HG03565 (cell line): ENCODE results near the gene IFNE.

Source experiments
- ATAC-seq: cut with Tn5 transposase; IDR thresholded peaks from one replicate; pipeline ENCODE4 v1.9.1; 2021; ENCODE audit warnings: mild to moderate bottlenecking, moderate library complexity; ENCODE audit not compliant: unreplicated experiment

Gene IFNE, protein sequence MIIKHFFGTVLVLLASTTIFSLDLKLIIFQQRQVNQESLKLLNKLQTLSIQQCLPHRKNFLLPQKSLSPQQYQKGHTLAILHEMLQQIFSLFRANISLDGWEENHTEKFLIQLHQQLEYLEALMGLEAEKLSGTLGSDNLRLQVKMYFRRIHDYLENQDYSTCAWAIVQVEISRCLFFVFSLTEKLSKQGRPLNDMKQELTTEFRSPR

DNA sequence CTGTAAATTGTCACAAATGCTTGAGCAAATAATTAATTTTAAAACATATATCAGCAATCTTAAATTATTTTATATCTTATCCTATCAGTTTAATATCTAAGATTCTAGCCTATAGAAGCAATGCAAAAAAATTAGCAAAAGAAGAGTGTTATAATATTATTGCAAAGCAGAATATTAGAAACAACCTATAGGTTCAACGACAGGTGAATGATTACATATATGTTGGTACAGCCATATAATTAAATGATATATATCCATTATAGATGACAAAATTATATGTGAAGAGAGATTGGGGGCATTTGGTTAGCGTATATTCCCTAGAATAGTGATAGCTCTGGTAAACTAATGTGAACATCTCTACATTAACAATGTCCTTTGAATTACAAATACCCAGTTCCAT is at the start of gene IFNE:
IFNE (minus strand) TSS at position 101 of the 400 bp plus-strand sequence. CDS start 619 bp downstream, outside the sequence.
- ATAC-seq, result no peak

DNA sequence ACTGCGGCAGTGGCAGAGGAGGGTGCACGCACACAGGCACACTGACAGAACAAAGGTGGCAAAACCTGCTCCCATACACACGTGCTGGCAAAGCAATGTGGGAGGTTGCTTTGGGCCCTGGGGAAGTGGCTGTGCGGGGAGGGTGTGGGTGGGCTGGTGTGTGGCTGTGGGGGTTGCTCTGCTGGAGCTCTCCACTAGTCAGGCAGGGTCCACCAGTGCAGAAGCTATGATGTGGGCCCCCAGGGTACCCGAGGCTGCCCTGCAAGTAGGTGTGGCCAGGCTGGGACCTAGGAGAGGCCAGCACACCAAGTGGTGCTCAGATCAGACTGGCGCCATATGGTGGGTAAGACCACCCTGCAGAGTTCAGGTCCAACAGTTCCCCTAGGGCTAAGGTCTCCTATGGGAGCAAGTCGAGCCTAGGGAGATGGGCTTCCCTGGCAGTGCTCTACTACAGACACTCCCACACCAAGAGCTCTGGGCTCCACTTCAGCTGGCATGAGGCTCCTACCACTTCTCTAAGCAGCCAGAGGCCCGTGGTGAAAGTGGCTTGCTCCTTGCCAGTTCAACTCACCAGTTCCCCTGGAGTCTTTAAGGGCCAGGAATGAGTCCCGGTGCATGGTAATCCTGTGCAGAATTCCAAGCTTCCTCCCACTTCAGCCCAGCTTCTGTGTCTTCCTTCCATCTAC is 46.2 kb upstream of the IFNE start:
- no peak for ATAC-seq

DNA sequence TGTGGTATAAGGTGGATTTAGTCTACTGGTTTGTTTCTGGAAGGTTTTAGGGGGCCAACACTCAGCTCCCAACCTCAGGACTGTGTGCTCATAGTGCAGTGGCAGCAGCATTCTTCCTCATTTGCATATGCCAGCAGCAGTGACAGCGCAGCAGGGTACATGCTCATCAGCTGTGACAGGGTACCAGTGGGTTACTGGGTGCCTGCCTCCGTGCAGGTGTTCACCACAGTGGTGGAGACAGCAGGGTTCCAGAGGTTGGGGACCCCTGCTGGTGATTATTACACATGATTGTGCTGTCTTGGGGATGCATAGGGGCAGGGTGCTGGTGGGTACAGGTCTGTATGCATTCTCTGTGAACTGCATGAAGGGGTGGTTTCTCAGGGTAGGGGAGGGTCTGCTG is 45.5 kb upstream of the IFNE start:
- ATAC-seq, result no peak

DNA sequence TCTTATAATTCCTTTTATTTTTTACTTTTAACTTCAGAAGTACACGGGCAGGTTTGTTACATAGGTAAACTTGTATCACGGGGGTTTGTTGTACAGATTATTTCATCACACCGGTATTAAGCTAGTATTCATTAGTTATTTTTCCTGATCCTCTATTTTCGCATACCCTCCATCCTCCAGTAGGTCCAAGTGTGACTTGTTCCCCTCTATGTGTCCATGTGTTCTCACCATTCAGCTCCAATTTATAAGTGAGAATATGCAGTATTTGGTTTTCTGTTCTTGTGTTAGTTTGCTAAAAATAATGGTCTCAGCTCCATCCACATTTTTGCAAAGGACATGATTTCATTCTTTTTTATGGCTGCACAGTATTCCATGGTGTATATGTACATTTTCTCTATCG is 43.1 kb upstream of the IFNE start:
- ATAC-seq, result no peak

DNA sequence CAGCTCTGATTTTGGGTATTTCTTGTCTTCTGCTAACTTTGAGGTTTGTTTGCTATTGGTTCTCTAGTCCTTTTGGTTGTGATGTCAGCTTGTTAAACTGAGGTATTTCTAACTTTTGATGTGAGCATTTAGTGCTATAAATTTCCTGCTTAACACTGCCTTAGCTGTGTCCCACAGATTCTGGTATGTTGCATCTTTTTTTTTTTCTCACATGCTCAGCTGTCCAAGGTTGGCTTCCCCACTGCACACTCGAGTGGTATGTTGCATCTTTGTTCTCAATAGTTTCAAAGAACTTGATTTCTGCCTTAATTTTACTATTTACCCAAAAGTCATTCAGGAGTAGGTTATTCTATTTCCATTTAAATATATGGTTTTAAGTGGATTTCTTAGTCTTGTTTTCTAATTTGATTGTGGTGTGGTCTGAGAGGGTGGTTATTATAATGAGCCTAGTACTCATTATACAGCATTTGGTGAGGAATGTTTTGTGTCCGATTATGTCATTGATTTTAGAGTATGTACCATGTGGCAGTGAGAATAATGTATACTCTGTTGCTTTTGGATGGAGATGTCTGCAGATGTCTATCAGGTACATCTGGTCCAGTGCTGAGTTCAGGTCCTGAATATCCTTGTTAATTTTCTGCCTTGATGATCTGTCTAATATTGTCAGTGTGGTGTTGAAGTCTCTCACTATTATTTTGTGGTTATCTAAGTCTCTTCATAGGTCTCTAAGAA is 42.2 kb upstream of the IFNE start:
- no peak for ATAC-seq

DNA sequence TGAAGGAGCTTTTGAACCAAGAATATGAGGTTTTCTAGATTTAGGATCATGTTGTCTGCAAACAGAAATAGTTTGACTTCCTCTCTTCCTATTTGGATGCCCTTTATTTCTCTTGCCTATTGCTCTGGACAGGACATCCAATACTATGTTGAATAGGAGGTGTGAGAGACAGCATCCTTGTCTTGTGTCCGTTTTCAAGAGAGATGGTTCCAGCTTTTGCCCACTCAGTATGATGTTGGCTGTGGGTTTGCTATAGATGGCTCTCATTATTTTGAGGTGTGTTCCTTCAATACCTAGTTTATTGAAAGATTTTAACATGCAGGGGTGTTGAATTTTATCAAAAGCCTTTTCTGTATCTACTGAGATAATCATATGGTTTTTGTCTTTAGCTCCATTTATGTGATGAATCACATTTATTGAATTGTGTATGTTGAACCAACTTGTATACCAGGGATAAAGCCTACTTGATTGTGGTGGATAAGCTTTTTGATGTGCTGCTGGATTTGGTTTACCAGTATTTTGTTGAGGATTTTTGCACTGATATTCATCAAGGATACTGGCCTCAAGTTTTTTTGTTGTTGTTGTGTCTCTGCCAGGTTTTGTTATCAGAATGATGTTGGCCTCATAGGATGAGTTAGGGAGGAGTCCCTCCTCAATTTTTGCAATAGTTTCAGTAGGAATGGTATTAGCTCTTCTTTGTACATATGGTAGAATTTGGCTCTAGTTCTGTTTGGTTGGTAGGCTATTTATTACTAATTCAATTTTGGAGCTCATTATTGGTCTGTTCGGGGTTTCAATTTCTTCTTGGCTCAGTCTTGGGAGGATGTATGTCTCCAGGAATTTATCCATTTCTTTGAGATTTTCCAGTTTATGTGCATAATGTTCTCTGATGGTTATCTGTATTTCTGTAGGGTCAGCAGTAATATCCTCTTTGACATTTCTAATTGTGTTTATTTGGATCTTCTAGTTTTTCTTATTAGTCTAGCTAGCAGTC is 41.2 kb upstream of the IFNE start:
- no peak for ATAC-seq

DNA sequence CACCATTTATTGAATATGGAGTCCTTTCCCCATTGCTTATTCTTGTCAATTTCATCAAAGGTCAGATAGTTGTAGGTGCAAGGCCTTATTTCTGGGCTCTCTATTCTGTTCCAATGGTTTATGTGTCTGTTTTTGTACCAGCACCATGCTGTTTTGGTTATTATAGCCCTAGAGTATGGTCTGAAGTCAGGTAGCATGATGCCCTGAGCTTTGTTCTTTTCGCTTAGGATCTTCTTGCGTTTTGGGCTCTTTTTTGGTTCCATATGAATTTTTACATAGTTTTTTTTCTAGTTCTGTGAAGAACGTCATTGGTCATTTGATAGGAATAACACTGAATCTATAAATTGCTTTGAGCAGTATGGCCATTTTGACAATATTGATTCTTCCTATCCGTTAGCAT is 40.2 kb upstream of the IFNE start:
- ATAC-seq, result no peak

DNA sequence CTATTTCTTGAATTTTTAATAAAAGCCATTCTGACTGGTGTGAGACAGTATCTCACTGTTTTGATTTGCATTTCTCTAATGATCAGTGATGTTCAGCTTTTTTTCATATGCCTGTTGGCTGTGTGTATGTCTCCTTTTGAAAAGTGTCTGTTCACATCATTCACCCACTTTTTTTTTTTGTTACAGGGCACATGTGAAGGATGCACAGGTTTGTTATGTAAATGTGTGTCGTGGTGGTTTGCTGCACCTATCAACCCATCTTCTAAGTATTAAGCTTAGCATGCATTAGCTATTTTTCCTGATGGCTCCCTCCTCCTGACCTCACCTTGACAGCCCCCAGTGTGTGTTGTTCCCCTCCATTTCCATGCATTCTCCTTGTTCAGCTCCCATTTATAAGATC is 39.3 kb upstream of the IFNE start:
- ATAC-seq, result no peak

DNA sequence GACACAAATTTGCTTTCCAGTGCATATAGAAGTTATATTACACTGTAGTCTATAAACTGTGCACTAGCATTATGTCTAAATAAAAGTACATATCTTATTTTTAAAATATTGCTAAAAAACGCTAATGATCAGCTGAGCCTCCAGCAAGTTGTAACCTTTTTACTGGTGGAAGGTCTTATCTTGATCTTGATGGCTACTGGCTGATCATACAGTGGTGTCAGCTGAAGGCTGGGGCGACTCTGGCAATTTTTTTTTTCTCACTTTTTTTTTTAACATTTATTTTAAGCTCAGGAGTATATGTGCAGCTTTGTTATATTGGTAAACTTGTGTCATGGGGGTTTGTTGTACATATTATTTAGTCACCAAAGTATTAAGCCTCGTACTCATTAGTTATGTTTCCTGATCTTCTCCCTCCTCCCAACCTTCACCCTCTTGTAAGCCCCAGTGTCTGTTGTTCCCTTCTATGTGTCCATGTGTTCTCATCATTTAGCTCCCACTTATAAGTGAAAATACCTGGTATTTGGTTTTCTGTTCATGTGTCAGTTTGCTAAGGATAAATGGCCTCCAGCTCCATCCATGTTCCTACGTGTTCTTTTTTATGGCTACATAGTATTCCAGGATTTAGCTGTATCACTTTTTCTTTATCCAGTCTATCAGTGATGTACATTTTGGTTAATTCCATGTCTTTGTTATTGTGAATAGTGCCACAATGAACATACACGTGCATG is 38.6 kb upstream of the IFNE start:
- no peak for ATAC-seq

DNA sequence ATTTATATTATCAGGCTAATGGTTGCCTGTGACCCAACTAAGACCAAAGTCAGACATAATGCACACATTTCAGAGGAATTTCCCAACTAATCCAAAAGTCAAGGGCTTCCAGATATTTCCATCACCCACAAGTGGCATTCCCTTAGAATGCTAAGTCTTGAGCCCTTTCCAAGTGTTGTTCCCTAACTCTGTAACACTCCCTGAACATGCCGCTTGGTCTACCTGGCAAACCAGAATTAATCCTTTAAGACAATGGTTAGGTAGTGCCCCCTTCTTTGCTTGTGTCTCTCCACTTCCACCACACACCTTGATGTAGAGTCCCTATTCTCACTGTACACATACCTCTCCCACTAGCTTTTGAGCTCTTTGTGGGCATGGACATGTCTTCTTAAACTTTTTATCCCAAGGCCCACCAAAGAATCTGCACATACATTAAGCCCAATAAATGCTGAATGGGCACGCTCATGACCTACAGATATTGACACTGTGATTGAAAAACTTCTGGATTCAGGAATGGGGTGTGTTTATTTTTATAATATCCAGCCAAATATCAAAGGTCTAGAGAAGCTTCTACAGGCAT is 37.8 kb upstream of the IFNE start:
- no peak for ATAC-seq

DNA sequence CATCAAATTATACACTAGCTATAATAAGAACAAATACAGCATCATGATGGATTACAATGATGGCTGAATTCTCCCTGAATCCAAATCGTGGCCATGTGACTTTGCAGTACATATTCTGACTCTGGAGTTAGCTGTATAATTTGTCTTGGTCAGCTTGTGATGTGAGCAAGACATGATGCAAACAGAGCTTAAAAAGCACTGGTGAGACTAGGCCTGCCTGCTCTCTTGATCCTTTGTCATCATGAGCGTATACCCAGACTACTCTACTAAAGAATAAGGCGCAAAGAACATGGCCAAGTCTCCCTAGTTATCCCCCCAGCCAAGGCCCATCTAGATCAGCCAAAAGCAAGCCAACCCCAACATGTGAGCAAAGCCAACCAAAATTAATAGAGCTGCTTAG is 34.7 kb upstream of the IFNE start:
- ATAC-seq, result no peak

DNA sequence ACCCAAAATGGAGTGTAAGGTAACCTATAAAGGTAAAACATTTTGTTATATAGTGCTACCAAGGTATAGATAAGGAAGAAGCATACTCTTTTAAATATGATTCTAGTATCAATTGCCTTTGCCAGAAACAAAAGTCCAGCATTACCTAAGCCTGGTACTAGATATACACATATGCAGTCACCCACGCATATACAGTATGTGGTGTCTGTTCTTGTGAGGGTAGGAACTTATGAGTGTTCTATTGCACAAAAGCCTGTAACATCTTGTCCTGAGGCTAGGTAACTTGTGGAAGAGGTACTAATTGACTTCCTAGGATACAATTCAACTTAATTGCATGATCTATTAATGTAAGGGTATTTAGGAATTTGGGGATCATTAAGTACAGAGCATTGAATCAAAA is 31.3 kb upstream of the IFNE start:
- no peak for ATAC-seq

DNA sequence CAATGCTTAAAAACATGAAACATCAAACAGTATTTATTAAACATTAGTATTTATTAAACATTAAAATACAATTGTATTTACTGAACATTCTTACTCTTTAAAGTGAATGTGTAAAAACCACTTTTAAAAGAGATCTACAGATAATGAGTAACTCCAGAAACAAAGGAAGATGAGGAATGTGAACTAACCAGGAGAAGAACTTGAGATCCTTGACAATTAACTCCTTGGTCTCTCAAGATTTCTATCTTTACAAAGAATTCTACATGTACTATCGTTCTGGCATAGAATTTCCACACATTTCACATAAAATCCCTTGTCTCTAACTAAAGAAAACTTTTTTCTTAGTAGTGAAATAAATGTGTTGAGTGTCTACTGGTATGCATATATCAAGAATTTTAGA is 28.7 kb upstream of the IFNE start:
- ATAC-seq, result no peak

DNA sequence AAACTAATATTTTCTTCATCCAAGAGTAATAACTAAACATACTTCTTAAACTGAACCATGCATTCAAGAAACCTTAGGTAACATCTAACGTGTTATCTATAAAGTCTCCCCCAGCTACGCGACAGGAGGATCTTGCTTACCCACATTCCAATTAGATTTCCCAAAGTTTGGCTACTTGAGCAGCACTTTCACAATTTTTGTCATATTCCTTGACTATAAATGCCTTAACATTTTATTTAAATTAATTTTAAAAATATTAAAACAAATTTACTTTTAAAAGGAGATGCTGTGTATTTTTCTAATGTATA is 25.3 kb upstream of the IFNE start:
- no peak for ATAC-seq

DNA sequence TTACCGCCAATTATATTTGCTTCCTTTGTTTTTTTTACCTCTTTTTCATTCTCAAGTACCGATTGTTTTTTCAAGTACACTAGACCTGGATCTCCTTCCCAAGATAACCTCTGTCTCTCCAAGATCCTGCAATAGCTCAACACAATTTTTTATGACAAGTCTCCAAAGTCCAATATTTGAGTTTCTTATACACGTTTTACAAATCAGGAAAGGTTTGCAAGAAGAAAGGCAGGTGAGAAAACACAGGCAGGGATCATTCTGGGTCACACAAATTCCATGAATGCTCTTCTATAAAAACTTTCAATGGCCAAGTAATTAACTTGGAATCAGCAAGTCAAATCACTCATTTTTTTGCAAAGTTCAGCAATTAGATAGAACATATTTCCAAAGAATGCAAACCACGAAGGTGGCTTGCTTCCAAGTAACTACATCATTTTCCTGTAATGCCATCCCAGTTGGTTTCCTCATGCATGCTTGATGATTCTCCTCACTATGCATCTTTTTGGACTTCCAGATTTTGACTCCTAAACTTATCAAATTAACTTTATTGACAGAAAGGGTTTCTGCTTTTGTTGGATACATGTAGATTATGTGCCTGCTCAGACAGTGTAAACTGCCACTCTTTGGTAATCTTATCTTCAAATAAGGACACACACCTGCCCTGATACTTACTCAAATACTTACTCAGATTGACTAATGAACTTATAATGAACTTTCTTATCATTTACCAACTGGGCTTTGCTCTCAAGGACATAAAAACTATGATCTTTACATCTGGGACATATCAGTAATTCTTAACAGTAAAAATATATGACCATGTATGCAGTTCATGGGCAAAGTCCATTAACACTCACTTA is 24.7 kb upstream of the IFNE start:
- ATAC-seq, result no peak

DNA sequence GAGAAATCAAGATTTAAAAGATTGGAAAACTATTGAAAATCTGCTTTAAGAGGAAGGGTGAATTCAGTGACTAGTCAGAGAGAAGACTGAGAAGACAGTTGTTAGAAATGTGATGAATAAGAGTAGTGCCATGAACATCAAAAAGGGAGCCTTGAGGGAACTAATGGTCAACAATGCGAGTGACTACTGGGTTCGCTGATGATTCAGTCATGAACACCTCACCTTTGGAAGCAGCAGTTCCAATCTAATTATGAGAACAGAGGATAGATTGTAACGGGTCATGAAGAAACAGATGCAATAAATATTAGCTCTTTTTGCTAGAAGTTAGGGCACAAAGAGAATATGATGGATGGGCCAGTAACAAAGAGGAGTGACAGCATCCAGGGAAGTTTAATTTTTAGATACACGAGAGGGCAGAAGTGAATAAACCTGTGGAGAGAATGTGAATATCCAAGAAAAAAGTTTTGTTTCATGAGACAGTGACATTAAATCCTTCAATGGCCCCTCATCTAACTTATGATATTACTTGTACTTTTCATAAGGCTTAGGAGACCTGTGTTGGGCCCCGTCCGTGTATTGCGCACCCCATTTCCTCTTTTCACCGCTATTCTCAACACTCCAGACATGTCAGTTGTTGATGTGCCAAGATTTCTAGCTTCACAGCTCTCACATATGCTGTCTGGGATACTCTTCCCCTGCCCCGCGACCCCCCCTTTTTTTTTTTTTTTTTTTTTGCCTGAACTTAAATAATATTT is 23.5 kb upstream of the IFNE start:
- ATAC-seq, result no peak

DNA sequence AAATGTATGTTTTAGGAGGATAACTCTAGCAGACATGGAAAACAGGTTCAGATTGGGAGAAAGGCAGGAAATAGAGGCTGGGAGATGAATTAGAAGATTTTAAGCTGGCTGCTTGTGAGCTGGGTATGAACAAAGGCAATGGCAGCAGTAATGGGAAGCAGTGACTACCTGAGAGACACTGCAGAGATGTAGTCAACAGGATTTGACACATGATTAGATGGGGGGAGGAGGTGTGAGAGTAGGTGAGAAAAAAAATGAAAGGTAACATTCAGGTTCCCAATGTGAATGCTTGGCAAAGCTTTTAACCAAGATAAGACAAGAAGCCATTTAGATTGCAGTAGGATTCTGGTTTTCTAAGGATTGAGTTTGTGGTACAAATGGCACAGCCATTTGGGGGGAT is 22.8 kb upstream of the IFNE start:
- no peak for ATAC-seq

DNA sequence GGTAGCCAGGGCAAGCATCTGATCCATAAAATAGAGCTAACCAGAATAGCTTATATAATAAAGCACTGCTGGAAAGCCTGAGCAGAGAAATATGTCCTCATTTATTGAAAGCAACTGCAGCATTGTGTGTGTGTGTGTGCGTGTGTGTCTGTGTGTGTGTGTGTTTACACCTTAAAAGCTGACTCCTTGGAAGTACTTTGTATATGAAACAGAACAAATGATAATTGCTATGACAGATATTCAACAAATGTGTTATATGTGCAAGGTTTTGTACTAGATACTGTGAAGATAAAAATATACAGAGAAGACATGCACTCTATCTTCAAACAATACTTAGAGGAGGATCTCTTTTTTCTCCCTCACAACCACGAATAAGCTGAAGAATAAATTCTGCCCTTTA is 22.0 kb upstream of the IFNE start:
- ATAC-seq, result no peak

DNA sequence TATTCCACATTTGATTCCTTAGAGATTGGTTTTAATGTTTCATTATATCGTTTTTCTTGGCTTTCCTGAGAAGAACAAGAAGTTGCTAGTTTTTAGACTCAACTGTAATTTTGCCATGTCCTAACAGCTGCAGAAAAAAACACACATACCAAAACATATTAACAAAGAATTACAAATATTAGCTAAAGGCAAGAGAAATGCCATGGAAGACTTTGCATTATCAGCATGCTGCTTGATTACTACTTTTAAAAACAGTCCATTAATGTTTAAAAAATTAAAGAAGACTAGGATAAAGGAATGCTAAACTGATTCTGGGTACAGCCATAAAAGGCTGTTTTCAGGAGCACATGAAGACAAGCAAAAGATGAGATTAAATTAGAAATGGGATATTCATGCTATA is 20.5 kb upstream of the IFNE start:
- no peak for ATAC-seq
